Hematopoietic multipotent progenitor cell treated with erythropoietin and hydrocortisone succinate and interleukin-3 and kit ligand, for 8 days (in vitro differentiated cells): Measurements from ENCODE around the gene RCSD1.
A peak's percentile ranks its signal among the peaks of the same experiment; 100 is the strongest.

Experiments used
- DNase-seq: peaks from one replicate; pipeline ENCODE4 v3.0.0-alpha.2; 2015

Gene RCSD1

DNA sequence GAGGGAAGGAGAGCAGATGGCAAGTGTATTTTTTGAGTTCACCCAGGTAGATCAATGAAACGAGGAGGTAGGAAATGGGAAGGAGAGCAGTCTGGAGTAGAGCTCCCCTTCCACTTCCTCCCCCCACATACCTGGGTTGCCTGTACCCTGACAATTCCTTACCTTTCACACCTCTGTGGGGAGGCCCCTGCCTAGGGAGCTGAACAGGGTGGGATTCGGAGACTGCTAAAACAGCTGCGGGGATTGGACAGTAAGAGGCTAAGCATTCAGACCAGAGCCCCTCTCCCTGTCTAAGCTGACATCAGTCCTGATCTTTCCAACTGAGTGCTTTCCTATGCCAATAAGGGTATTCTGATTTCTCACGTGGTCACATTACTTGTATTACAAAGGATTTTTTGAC lies 14.5 kb downstream of the RCSD1 start:
- DNase-seq = no peak

DNA sequence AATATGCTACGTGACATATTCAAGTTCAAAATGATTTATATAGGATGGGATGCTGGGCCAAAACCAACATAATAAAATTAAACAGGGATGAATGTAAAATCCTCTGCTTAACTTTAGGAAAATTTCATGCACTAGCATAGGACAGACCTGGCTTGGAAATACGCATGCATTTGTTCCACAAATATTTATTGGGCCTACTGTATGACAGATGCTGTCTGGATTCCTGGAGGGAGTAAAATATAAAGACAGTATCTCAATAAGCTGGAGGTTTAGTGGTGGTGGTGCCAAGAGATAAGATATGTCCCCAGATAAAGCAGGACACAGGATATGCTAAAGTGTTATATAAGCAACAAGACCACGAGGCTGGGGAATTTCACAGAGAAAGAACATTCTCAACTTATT lies 15.1 kb downstream of the RCSD1 start:
- no peak for DNase-seq

DNA sequence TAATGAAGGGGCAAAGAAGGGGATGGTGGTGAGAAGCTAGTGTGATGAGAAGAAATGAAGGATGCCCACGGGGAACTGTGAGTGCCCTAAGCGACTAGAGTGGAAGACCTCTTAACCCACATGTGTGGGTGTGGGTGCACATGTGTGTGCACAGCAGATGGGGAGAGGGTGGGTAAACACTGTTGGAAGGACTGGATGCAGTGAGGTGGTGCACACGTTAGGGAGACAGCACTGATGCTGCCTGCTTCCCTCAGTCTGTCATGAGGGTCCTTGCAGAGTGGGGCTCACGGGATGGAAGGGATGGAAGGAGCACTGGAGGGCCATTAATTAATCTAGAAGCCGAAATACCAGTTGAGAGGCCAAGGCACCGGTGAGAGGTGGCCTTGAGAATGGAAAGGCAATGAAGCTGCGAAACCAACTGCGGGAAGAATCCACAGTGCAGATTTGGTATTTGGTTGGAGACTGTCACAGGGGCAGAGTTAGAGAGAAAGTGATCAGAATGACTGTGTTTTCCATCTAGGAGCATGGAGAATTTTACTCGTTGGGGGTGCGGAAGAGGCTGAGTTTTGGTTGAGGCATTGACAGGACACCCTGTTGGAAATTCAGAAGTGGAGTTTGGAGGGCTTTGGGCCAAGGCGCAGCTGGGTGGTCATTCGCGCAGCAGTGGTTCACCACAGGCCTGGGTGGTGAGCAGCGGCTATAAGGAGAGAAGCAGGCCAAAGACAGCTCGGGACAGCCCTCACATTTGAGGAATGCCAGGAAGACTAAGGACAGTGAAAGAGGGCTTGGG lies 15.8 kb downstream of the RCSD1 start:
- DNase-seq = no peak

DNA sequence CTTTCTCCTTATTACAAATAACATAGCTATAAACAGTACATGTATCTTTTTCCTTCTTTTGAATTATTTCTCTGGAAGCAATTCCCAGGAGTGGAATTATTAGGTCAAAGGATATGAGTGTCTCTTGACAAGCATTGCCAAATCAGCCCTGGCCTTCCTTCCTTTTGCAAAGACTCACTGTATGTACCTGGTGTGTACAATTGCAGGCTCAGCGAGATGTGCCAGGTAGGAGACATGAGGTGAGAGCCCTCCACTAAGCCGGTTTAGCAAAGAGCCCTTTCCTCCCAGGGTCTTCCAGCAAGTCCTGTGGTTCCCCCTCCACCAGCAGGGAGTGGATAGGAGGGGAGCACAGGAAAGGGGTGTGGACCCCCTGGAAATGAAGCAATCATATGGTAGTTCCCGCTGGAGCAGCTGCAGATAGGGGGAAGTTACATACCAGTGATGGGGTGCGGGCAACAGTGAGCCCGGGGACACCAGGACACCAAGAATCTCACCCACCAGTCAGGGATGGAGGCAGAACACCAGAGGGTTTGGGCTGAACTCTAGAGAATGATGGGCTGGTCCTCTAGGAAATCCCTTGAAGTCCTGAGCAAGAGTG lies 18.3 kb downstream of the RCSD1 start:
- DNase-seq = no peak

DNA sequence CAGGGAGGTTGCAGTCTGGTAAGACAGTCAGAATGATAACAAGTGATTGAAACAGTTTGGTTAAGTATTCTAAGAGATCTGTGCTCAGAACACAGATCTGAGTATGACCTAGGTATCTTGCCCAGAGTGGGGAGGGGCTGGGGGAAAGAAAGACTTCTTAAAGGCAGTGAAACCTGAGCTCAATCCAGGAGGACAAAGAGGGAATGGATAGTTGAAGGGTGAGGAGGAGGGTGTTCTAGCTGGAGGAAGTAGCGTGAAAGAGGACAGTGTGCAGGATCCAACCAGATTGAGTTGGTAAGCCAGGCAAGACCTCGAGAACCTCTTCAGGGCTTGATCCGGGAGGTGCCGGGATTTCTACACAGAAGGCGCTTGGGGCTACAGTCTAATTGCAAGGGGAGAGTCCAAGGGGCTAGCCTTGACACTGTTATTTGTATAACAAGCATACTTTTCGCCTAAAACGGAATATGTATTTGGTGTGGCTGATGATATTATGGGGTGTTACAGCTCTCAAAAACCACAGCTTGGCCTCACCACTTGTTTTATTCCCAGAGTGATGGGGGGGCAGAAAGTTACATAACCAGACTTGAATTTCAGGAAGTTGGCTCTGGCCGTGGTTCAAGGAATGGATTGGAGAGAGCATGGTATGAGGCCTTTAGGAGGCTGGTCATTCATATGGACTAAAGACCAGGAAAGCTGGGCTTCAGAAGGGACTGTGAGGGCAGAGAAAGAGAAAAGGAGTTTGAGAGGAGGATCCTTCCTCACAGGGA lies 19.1 kb downstream of the RCSD1 start:
- DNase-seq = no peak

DNA sequence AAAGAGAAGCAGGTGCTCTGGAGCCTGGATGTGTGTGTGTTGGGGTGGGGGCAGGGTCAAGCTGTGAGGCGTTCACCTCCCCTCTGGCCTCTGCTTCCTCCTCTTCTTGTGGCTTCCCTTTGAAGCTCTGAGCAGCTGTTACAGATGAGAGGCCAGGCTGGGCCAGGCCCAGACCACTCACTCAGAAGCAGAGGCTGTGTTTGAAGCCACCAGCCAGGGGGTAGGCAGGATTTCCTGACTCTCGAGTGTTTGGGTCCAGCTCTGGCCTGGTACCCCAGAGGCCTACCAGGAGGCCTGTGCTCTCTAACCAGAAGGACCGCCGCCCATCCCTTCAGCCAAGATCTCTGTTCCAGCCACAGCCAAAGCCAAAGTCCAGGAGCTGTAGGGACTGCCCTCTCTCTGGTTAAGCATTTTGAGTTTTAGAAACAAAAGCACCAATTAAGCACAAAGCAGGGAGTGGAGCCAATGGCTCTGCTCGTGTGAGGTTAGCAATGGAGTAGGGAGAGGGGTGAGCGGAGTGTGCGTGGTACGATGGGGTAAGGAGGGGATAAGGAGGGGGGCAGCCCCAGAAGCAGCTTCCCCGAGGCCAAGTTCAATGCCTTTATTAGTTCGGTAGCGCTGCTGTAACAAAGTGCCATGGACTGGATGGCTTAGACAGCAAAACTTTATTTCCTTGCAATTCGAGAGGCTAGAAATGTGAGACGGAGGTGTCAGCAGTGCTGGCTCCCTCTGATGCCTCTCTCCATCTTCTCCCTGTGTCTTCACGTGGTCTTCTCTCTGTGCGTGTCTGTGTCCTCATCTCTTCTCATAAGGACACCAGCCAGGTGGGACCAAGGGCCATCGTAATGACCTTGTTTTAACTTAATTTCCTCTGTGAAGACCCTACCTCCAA lies 20.5 kb downstream of the RCSD1 start:
- no peak for DNase-seq

DNA sequence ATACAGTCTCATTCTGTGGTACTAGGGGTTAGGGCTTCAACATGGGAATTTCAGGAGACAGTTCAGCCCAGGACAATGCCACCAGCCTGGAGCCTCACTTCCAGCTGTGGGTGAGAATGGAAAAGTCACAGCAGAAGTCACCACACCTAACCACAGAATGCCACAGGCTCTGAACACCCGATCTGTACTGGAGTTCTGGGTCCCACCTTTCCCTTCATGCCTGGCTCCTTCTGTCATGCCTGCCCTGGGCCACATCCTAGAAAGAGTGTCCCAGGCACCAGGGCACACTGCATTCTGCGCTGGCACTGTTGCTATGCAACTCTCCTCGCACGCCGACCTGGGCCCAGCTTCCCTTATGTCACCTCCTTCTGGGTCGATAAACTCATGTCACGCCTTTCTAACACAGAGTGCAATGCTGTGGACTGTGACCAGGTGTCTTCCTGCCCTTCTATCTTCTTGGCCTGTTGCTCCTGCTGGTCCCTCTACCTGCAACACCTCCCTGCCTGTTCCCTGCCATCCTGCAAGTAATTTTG lies 21.2 kb downstream of the RCSD1 start:
- no peak for DNase-seq

DNA sequence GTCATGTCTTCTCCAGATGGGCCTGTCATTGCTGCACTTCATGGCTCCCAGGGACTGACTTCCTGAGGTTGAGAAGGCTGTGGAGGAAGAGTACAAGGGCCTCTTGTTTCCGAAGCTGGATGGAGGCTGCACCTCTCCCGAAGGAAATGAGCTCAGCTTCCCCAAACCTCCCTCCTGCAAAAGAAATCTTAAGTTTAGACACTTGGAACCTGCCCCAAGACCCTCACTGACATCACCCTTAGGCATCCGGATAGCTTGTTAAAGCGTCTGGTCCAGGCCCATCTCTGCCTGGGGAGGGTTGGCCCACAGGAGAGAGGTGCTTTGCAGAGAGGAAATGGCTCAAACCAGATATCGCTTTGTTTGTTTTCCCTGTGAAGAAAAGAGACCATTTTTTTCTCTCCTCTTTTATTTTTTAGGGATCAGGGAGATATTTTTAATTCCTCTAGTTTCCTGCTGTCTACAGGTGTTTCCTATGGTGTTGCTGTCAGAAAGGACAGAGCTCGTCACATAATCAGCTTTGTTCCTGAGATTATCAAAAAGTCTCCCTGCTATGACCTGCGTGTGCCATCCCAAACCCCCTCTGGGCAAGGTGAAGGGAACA lies 25.0 kb downstream of the RCSD1 start:
- DNase-seq = no peak

DNA sequence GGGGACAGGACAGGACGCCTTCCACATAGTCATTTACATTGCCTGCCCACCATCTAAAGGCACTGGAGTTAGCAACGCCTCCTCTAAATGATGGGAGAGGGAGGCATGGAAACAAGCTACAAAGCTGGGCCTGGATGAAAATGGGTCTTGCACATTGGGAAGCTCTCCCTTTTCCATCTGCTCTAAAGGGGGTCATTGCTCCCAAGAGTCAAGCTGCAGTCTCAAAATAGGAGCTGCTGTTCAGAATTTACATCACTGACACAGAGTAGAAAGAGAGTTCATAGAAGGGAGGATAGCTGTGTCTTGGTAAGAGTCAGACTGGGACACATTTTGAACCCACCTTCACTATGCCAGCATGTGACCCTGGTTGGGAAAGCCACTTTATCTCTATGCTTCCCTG lies 26.6 kb downstream of the RCSD1 start:
- DNase-seq = no peak

DNA sequence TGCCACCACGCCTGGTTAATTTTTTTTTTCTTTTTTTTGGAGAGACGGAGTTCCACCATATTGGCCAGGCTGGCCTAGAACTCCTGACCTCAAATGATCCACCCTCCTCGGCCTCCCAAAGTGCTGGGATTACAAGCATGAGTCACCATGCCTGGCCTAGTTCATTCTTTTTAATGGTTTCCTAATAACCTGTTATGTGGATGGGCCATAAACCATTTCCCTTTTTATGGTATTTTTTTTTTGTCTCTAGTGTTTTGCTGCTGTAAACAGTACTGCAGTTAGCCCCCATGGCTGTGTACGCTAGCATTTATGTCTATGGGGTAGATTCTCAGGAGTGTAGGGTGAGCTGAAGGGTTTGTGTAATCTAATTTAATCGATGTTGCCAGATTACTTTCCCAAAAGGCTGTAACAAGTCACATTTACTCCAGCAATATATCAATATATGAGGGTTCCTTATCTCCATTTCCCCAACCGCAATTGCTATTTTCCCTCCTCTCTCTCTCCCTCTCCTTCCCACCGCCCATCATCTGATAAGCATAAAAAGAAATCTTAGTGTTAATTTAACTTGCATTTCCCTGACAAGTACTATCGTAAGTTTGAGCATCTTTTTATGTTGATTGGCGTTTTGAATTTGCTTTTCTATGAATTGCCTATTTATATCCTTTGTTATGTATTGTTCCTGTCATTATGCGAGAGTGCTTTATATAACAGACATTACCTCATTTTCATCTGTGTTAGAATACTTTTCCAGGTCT lies 28.7 kb downstream of the RCSD1 start:
- peak; percentile 9 for DNase-seq

DNA sequence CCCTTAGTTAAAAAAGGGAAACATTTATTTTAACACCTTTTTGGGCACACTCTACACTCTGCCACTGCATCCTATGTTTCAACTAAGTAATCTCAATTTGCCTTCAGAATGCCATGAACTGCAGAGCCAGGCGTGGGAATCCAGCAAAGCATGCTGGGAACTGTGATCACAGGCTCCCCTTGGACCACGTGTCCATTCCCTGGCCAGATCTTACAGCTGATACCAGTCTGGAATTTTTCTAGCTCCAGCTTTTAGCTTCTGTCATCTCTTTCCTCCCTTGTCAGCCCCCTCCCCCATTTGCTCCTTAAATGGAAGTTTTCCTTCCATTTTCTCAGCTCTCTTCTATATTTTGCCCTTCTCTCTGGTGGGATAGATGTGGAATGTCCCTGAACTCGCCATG lies 29.4 kb downstream of the RCSD1 start:
- no peak for DNase-seq

DNA sequence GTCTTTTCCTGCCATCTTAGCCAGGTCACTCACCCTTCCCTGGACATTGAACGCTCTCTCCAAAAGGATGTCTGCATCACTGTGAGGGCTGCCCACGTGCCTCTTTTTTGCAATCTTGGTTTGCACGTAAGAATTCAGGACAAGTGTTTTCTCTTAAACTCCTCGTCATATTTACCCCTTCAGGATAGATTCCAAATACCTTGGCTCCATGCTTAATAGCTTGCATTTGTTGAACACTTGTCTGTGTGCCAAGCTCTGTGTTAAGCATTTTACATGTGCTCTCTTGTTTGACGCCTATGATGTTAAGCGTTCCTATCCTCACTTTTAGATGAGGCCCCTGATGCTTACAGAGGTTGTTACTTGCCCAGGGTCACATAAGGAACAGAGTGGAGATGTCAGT lies 29.8 kb downstream of the RCSD1 start:
- DNase-seq = no peak

DNA sequence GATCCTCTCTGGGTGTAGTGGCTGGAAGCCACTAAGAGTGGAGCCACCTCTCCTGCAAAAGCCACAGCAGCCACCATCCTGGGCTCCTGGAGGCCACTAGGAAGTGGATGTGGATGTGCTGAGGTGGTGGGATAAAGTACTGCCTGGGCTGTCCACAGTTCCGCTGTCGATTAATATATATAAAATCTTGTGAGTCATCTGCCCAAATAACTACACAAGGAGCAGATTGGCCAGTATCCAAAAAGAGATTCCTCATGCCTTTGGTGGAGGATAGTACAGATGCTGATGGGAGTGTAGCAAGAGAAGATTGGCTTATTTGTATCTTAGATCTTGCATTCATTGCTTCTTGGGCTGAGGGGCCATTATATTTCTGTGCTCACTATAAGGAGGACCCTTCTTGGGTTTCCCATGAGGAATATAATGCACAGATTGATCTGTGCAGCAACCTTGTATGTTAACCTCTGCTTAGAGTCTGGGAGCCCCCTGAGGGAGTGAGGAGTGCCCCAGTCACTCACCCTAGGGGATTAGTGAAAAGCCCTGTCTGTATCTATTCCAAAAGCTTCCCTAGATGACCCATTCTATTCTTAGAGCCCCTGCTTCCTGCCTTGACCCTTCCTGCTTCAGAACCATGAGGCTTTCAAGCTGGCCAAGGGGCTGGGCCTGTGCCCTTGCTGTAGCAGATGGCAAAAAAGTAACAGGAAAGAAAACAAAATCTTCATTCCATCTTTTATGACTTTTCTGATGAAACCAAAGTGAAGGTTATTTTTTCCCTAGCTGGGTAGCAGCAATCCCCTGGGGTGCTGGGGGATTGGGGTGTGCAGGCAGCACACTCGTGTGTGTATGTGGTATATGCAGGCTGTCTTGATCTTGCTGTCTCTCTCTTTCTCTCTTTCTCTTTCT lies 31.7 kb downstream of the RCSD1 start:
- no peak for DNase-seq

DNA sequence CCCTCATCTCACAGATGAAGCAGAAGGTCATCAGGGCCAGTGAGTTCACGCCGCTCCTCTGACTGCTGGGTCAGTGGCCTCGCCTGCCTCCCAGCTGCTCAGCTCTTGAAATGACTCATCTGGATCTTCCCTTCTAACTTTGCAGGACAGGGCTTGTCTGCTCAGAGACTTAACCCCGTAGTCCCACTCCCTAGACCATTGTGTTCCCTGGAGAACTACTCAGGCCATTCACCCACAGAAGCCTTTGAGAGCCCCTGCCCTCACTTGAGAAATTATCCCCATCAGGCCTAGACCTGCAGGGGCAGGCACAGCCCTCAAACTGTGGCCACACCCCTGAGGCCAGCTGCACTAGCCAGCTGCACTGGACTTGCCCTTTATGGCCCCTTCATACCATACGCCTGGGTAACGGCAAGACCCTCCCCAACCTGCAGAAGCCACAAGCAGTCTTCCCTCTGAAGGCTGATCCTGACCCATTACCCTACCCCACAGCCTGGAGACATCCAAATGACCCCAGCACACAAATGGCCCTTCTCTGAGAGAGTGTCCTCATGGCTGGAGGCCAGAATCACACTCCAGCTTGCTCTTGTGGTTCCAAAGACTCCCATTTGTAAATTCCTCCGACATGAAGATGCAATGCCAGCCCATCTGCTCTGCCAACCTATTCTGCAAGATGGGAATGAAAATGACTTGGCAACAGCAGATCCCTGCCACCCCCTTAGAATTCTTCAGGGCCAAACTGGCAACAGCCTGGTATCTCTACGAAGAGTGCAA lies 33.2 kb downstream of the RCSD1 start:
- DNase-seq = no peak

DNA sequence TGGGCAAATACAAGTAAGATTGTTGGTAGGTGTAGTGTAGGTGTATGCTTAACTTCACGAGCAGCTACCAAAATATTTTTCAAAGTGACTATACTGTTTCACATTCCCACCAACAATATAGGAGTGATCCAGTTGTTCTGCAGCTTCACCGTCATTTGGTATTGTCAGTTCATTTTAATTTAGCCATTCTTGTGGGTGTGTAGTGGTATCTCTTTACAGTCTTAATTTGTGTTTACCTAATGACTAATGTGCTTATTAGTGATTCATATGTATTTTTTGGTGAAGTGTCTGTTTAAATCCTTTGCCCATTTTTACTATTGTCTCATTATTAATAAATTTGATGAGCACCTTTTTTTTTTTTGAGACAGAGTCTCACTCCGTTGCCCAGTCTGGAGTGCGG lies 35.4 kb downstream of the RCSD1 start:
- DNase-seq = no peak

DNA sequence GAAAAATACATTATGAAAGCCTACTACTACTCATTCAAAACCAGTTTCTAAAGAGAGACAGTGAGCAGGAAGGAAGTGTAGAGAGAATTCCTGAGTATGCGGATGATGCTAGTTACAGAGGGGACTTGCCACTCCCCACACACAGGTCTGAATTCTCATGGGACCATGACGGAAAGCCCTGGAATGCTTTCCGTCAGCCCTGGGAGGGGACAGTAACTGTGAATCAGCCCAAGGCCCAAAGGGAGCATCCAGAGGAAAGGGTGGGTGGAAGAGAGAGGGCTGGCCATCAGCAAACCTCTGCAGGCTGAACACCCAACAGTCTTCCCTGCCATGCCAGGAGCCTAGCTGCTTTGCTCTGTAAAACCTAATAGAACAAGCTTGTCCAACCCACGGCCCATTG lies 36.4 kb downstream of the RCSD1 start:
- no peak for DNase-seq

DNA sequence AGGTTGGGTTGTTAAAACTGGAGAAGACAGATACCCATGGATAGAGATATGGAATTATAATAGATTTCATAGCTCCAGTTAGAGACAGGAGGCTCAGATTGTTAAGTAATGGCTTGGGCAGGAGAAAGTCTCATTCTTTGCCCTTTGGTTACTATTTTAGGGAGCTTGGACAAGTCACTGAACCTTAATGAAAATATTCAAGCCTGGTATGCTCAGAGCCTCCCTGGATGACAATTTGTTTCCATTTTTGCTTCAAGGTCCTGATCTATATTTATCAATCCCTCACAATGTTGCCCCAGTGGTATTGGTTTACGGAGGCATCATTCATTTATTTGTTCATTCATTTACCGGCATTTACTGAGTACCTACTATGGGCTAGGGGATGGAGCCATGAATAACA lies 37.5 kb downstream of the RCSD1 start:
- no peak for DNase-seq

DNA sequence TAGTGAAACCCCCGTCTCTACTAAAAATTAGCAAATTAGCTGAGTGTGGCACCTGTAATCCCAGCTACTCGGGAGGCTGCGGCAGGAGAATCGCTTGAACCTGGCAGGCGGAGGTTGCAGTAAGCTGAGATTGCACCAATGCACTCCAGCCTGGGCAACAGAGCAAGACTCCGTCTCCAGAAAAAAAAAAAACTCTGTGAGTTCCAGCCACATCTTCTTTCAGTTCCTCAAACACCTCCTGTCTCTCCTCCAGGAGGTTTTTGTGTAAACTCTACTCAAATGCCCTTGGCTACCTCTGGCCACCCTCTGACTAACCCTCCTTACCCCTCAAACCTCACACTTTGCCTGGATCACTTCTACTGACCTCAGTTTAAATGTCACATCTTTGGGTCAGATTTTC lies 38.1 kb downstream of the RCSD1 start:
- DNase-seq = no peak

DNA sequence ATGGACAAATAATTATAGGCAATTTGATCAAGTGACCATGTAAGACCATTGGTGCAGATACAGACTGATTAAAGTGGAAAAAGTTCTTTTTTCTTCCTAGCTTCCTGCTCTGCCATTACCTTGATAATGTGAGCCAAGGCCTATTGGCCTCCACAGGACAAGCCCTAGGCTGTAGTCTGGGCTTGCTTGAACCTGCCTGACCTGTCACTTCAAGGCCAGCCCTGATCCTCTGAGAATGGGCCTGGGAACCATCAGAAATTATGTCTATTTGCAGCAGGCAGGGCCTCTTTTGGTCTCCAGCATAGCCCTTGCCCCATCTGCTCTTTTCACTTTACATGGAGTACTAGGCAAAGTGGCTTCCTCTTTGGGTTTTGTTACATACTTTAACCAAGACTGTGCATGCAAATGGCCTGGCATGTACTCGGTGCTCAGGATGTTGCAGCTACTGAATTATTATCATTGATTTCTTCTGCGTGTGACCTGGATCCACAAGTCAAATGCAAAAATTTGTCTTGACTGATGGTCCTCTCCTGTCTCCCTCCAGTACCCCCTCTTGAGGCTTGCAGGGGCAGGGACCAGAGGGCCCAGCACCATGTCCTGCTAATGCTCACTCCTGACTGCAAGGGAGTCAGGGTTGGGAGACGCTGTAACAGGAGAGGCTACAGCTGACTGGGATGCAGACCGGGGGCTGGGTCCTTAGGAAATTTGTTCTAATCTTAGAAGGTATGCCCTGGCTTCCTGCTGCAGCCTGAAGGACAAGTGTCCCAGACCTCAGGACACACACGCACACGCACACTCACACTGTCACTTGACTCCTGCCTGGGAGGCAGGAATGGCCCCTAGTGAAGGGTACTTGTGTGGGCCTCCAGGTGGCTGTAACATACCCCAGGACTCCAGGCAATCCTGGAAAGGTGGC lies 39.4 kb downstream of the RCSD1 start:
- DNase-seq = no peak
